HG03103 (cell line): ENCODE data around the gene TBC1D22B.
"Not testable (repeated sequence)": the region's sequence is repeated elsewhere in the genome, so short reads cannot be mapped to it uniquely, and the experiment has no call there.

ENCODE experiments used
- ATAC-seq: cut with Tn5 transposase; IDR thresholded peaks from one replicate; pipeline ENCODE4 v1.9.1; 2021; ENCODE audit warnings: low read depth; ENCODE audit not compliant: unreplicated experiment

Gene TBC1D22B

GRCh38 chr6:37319156-37319555 lies 61.6 kb downstream of the TBC1D22B start:
- no peak for ATAC-seq

GRCh38 chr6:37319856-37320480 lies 62.4 kb downstream of the TBC1D22B start:
- no peak for ATAC-seq

DNA sequence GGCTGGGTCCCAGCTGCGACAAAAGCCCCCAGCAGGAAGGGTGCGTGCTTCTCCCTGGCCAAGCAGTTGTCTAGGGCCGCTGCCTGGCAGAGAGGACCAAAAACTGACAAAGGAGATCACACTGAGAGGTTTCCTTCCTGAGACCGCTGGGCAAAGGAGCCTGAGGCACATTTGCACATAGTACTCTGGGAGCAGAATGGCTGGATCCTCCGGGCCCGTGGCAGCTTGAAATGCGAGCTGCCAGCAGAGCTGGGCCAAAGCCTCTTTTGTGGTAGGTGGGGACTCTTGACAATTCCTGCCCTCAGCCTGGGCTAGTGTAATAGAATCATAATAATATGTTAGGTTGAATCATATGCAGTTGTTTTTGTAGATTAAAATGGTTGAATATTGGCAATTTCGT lies 63.1 kb downstream of the TBC1D22B start:
- no peak for ATAC-seq

DNA sequence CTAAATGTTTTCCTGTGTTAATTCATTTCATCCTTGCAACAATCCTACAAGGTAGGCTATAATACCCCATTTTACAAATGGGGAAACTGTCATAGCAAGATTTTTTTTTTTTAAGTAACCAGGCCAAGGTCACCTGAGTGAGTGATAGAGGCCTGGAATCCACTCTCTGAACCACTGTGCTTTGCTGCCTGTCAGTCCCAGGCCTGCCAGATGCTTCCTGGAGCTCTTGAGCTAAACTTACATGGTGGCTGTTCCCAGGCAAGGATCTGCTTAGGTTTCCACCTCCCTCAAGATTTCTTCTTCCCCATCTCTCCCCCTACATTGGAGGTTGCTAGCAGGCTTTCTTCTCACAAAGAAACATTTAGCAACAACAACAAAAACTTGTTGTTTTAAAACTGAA lies 63.5 kb downstream of the TBC1D22B start:
- ATAC-seq, result no peak

GRCh38 chr6:37321516-37322415 lies 64.2 kb downstream of the TBC1D22B start:
- no peak for ATAC-seq

GRCh38 chr6:37323580-37323979 lies 66.0 kb downstream of the TBC1D22B start:
- ATAC-seq, result no peak

GRCh38 chr6:37324131-37325033 lies 66.8 kb downstream of the TBC1D22B start:
- no peak for ATAC-seq

- not testable (repeated sequence) for ATAC-seq
These were observed 72.8 kb downstream of the TBC1D22B start for GRCh38 chr6:37330345-37330744.

- no peak for ATAC-seq
These were observed 73.5 kb downstream of the TBC1D22B start for GRCh38 chr6:37331047-37331446.

- ATAC-seq, result no peak
These were observed 75.3 kb downstream of the TBC1D22B start for GRCh38 chr6:37332894-37333293.

- ATAC-seq, result no peak
These were observed 76.5 kb downstream of the TBC1D22B start for GRCh38 chr6:37334047-37334446.

GRCh38 chr6:37338317-37338716 lies 80.7 kb downstream of the TBC1D22B start:
- not testable (repeated sequence) for ATAC-seq

DNA sequence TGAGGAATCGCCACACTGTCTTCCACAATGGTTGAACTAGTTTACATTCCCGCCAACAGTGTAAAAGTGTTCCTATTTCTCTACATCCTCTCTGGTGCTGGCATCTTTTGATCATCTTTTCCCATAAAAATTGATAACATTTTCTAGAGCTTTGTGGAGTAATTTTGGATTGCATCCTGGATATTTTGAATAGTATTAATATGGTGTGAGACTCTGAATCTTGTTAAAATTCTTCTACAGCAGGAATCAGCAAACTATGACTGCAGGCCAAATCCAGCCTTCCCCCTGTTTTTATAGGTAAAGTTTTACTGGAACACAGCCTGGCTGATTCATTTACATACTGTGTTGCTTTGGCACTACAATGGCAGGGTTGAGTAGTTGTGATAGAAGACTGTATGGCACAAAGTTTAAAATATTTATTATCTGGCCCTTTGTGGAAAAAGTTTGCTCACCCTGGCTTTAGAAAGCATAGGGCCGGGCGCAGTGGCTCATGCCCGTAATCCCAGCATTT lies 81.2 kb downstream of the TBC1D22B start:
- no peak for ATAC-seq

DNA sequence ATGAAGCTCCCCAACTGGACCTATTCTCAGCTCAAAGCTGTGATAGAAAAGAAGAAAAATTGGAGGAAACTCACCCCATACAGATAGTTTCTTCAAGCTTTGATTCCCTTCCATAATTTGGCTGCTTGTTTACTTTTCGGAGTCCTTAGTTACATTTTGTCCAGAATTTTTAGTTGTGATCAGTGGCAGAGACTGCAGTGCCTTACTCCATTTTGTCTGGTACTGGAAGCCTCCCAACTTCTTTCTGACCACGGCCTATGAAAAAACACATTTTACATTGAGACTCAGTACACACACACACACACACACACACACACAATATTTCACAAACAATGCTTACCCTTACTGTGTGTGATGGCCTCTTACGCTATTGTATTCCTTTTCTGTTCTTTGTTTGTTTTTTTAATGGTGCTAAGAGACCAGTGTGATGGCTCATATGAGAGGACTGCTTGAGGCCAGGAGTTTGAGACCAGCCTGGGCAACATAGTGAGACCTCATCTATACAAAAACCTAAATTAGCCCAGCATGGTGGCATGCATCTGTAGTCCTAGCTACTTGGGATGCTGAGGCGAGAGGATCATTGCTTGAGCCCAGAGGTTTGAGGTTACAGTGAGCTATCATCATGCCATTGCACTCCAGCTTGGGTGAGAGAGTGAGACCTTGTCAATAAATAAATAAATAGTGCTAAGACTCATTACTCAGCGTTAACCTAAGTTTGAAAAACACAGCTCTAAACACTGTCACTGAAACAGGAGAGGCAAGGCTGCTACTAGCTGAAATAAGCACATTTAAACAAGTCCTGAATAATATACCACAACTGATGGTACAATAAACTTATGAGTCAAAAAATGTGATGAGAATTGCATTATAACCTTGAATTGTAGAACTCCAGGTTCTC lies 82.4 kb downstream of the TBC1D22B start:
- no peak for ATAC-seq

DNA sequence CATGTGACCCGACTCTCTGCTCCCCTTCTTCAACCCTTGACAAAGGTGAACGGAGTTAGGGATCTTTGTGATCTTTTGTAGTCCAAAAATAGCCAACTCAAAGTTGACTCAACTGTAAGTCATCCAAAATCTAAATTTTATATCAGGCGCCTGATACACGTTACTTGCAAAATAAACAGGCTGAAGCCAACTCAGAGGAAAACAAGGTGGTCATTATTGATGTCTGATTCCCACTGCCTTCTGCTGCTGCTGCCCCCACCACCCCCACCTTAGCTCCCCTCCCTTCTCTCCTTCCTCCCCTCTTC lies 83.0 kb downstream of the TBC1D22B start:
- ATAC-seq, result no peak

GRCh38 chr6:37343248-37343647 lies 85.7 kb downstream of the TBC1D22B start:
- no peak for ATAC-seq

- ATAC-seq, result no peak
These were observed 86.7 kb downstream of the TBC1D22B start for GRCh38 chr6:37344308-37344707.

- ATAC-seq, result not testable (repeated sequence)
These were observed 88.2 kb downstream of the TBC1D22B start for GRCh38 chr6:37345804-37346203.

- ATAC-seq, result no peak
These were observed 89.6 kb downstream of the TBC1D22B start for GRCh38 chr6:37347177-37347576.

GRCh38 chr6:37347670-37348111 lies 90.1 kb downstream of the TBC1D22B start:
- no peak for ATAC-seq
